ENCODE measurements around the gene BCLAF3.

- TF ChIP-seq CTCF (IDR thresholded peaks at IDR 0.05; ENCODE audit: poor library complexity), result no peak
- no peak for TF ChIP-seq EZH2phosphoT487 (IDR thresholded peaks at IDR 0.05; ENCODE audit: low read depth, severe bottlenecking, unreplicated experiment)
Observed at GRCh38 chrX:19954335-19955096, 36.3 kb downstream of the BCLAF3 start.

All from hepatocyte (in vitro differentiated cells).